PFSK-1 (cell line): ENCODE results near the gene RNASE8.

Source experiments
- FOXP2 ChIP-seq: optimal IDR thresholded peaks from 2 replicates; pipeline ENCODE3; 2011; ENCODE audit warnings: borderline replicate concordance, control low read depth, inconsistent platforms; ENCODE audit not compliant: insufficient read depth; ENCODE audit errors: extremely low read length, extremely low read depth
- POLR2AphosphoS5 ChIP-seq: IDR thresholded peaks from 2 replicates; pipeline ENCODE4 v1.6.1; 2012; ENCODE audit warnings: low read depth, mild to moderate bottlenecking, control low read depth, low read length, moderate library complexity
- REST ChIP-seq, 2 experiments: IDR thresholded peaks; 2 replicates each; pipeline versions ENCODE4 v1.6.1 to v1.8.0; 2011 to 2012; ENCODE audit warnings: low read depth in 2 of 2, low read length in 2 of 2, control low read depth in 1 of 2, inconsistent platforms in 1 of 2, mild to moderate bottlenecking in 1 of 2, moderate library complexity in 1 of 2; ENCODE audit not compliant: insufficient read depth in 1 of 2
- SIN3A ChIP-seq: IDR thresholded peaks from 2 replicates; pipeline ENCODE4 v1.6.1; 2012; ENCODE audit warnings: mild to moderate bottlenecking, low read length, moderate library complexity, borderline replicate concordance; ENCODE audit not compliant: insufficient read depth
- TAF1 ChIP-seq: IDR thresholded peaks from 2 replicates; pipeline ENCODE4 v1.6.1; 2012; ENCODE audit warnings: low read length, control low read depth, borderline replicate concordance; ENCODE audit not compliant: insufficient read depth

Gene RNASE8

GRCh38 chr14:21084396-21084795 lies 26.8 kb downstream of the RNASE8 start:
- no peak for TF ChIP-seq SIN3A
- no peak for TF ChIP-seq TAF1
- no peak for TF ChIP-seq FOXP2
- TF ChIP-seq POLR2AphosphoS5, result no peak
- no peak for TF ChIP-seq REST (IDR thresholded peaks at IDR 0.05; ENCODE audit: insufficient read depth in 1 of 2, low read depth in 2 of 2, low read length in 2 of 2)

- TF ChIP-seq SIN3A, result no peak
- TF ChIP-seq TAF1, result no peak
- no peak for TF ChIP-seq REST (IDR thresholded peaks at IDR 0.05; ENCODE audit: insufficient read depth in 1 of 2, low read depth in 2 of 2, low read length in 2 of 2)
- no peak for TF ChIP-seq FOXP2
- no peak for TF ChIP-seq POLR2AphosphoS5
Observed at GRCh38 chr14:21084998-21085853, 27.6 kb downstream of the RNASE8 start.

GRCh38 chr14:21086908-21087293 lies 29.3 kb downstream of the RNASE8 start:
- TF ChIP-seq SIN3A (no peak), FOXP2 (no peak), TAF1 (no peak), REST (IDR thresholded peaks at IDR 0.05; ENCODE audit: insufficient read depth in 1 of 2, low read depth in 2 of 2, low read length in 2 of 2) (no peak), POLR2AphosphoS5 (no peak)

- TF ChIP-seq POLR2AphosphoS5, result peak; percentile 69
- no peak for TF ChIP-seq SIN3A
Observed at GRCh38 chr14:21087294-21088091, 29.9 kb downstream of the RNASE8 start.

- no peak for TF ChIP-seq TAF1
- TF ChIP-seq POLR2AphosphoS5, result no peak
- no peak for TF ChIP-seq FOXP2
- no peak for TF ChIP-seq REST (IDR thresholded peaks at IDR 0.05; ENCODE audit: insufficient read depth in 1 of 2, low read depth in 2 of 2, low read length in 2 of 2)
- no peak for TF ChIP-seq SIN3A
Observed at GRCh38 chr14:21088687-21089086, 31.1 kb downstream of the RNASE8 start.
